Measurements from ENCODE around the gene WDR19.
"Not testable (repeated sequence)": the region's sequence is repeated elsewhere in the genome, so short reads cannot be mapped to it uniquely, and the experiment has no call there.

WDR19 gene

DNA sequence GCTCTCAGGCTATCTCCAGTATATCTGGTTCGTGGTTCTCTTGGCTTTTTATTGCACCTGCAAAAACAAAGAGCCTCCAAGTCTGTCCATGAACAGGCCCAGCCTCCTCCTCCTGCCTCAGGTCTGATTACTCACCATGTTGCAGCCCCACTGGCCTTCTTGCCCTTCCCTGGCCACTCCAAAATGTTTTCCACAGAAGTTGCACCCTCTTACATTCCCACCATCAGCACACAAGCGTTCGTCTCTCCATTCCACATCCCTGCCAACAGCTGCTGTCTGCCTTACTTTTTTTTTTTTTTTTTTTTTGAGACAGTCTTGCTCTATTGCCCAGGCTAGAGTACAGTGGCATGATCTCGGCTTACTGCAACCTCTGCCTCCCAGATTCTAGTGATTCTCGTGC lies 97.1 kb downstream of the WDR19 start:
- Histone ChIP-seq H3K4me3 (ENCODE audit: low read length) (no peak overlapping the region), H3K36me3 (ENCODE audit: control insufficient read depth, insufficient read depth, low read length) (no peaks in the 10 kb centered on the region), H3K4me1 (ENCODE audit: control insufficient read depth, insufficient read depth, low read length) (no peaks in the 10 kb centered on the region), H3K27me3 (ENCODE audit: control insufficient read depth, insufficient read depth, low read length) (no peaks in the 10 kb centered on the region), H3K9me3 (ENCODE audit: control insufficient read depth, low read length) (no peaks in the 10 kb centered on the region), H3K9ac (ENCODE audit: low read length) (no peak overlapping the region)

DNA sequence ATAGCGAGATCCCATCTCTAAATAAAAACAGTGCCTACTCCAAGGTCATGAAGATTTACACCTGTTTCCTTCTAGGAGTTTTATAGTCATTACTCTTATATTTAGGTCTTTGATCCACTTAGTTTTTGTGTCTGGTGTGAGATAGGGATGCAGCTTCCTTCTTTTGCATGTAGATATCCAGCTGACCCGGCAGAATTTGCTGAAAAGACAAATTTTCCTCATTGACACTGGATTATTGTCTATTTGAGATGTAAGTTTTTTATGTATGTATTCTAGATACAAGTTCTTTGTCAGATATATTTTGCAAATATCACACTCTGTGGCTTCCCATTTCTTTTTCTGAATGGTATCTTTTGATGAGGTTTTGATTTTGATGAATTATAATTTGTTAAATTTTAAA lies 98.4 kb downstream of the WDR19 start:
- H3K4me3 ChIP-seq (ENCODE audit: low read length): no peak overlapping the region
- H3K9me3 ChIP-seq (ENCODE audit: control insufficient read depth, low read length): no peaks in the 10 kb centered on the region
- H3K27me3 ChIP-seq (ENCODE audit: control insufficient read depth, insufficient read depth, low read length): no peaks in the 10 kb centered on the region
- no peaks in the 10 kb centered on the region for H3K36me3 ChIP-seq (ENCODE audit: control insufficient read depth, insufficient read depth, low read length)
- no peak overlapping the region for H3K9ac ChIP-seq (ENCODE audit: low read length)
- H3K4me1 ChIP-seq (ENCODE audit: control insufficient read depth, insufficient read depth, low read length): no peaks in the 10 kb centered on the region

DNA sequence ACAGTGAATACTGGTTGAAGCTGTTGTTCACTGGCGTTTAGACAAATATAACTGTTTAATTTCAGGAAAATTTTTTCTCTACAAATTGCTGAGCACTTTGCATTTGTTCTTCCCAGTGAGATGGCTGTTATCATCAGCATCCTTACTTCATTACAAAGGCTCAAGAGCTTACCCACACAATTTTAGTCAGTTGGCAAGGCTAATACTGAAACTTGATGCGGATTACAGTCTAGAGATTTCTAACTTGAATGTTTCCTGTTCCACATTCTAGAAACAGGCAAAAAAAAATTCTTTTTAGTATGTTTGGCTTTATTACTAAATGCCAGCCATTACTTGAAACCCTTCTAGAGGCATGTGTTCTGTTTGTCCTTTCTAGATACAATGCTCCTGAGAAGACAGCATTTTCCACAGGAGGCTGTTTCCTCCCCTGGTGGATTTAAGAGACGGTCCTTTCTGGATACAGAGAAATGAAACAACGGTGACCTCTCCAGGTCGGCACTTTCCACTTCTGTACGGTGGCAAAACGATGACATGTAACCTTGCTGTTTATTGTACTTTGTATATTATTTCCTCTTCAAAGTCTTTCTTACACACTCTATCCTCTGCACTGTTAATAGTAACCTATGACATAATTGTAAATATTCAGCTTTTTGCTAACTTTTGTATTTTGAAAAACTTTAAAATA lies 102.9 kb downstream of the WDR19 start:
- Histone ChIP-seq H3K27me3 (ENCODE audit: control insufficient read depth, insufficient read depth, low read length) (no peaks in the 10 kb centered on the region), H3K36me3 (ENCODE audit: control insufficient read depth, insufficient read depth, low read length) (peaks cover 8% of the 10 kb centered on the region), H3K9me3 (ENCODE audit: control insufficient read depth, low read length) (no peaks in the 10 kb centered on the region), H3K4me3 (ENCODE audit: low read length) (no peak overlapping the region), H3K4me1 (ENCODE audit: control insufficient read depth, insufficient read depth, low read length) (no peaks in the 10 kb centered on the region), H3K9ac (ENCODE audit: low read length) (no peak overlapping the region)

- Histone ChIP-seq H3K27me3 (ENCODE audit: control insufficient read depth, insufficient read depth, low read length) (no peaks in the 10 kb centered on the region), H3K9ac (ENCODE audit: low read length) (no peak overlapping the region), H3K4me3 (ENCODE audit: low read length) (no peak overlapping the region), H3K4me1 (ENCODE audit: control insufficient read depth, insufficient read depth, low read length) (no peaks in the 10 kb centered on the region), H3K36me3 (ENCODE audit: control insufficient read depth, insufficient read depth, low read length) (peaks cover 8% of the 10 kb centered on the region), H3K9me3 (ENCODE audit: control insufficient read depth, low read length) (no peaks in the 10 kb centered on the region)
These were observed 103.5 kb downstream of the WDR19 start for GRCh38 chr4:39285853-39286252.

- Histone ChIP-seq H3K9me3 (ENCODE audit: control insufficient read depth, low read length) (no peaks in the 10 kb centered on the region), H3K4me3 (ENCODE audit: low read length) (no peak overlapping the region), H3K36me3 (ENCODE audit: control insufficient read depth, insufficient read depth, low read length) (peaks cover 8% of the 10 kb centered on the region), H3K27me3 (ENCODE audit: control insufficient read depth, insufficient read depth, low read length) (no peaks in the 10 kb centered on the region), H3K9ac (ENCODE audit: low read length) (no peak overlapping the region), H3K4me1 (ENCODE audit: control insufficient read depth, insufficient read depth, low read length) (no peaks in the 10 kb centered on the region)
These were observed 103.9 kb downstream of the WDR19 start for GRCh38 chr4:39286263-39286662.

DNA sequence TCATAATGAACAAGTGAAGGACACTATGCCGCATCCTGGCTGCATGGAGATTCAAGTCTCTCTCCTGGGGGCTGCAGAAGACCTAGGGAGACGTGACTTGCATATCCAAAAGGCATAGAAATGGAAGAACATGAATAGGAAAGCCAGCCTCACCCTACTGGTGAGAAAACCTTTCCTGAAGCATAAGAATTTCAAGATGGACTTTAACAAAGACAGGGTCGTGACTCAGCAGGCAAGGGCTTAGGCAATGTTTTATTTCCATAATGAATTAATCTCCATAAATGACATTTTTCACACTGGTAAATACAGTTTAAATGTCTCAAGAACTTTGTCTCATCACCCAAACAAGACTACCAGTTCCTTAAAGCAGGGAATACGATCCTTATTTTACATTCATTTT lies 104.9 kb downstream of the WDR19 start:
- Histone ChIP-seq H3K27me3 (ENCODE audit: control insufficient read depth, insufficient read depth, low read length) (no peaks in the 10 kb centered on the region), H3K4me3 (ENCODE audit: low read length) (no peak overlapping the region), H3K4me1 (ENCODE audit: control insufficient read depth, insufficient read depth, low read length) (no peaks in the 10 kb centered on the region), H3K9ac (ENCODE audit: low read length) (no peak overlapping the region), H3K9me3 (ENCODE audit: control insufficient read depth, low read length) (no peaks in the 10 kb centered on the region), H3K36me3 (ENCODE audit: control insufficient read depth, insufficient read depth, low read length) (peaks cover 8% of the 10 kb centered on the region)

DNA sequence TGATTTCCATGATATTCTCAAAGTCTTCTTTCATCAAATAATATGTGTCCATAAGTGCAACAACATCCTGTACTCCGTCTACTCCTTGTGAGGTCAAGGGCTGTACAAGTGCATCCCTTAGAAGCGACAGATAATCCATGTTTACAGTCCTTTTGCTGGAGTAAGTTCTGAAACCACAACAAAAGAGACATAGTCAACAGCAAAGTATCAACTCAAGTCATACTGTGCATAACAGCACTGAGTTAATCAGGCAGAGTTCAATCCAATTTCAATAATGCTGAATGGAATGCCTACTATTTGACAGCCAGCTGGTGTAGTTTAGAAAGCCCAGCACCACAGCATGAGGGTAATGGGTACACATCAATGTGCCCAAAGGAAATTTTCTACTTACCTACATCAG lies 109.4 kb downstream of the WDR19 start:
- Histone ChIP-seq H3K4me1 (ENCODE audit: control insufficient read depth, insufficient read depth, low read length) (no peaks in the 10 kb centered on the region), H3K27me3 (ENCODE audit: control insufficient read depth, insufficient read depth, low read length) (no peaks in the 10 kb centered on the region), H3K9me3 (ENCODE audit: control insufficient read depth, low read length) (no peaks in the 10 kb centered on the region), H3K4me3 (ENCODE audit: low read length) (no peak overlapping the region), H3K36me3 (ENCODE audit: control insufficient read depth, insufficient read depth, low read length) (peaks cover 12% of the 10 kb centered on the region), H3K9ac (ENCODE audit: low read length) (no peak overlapping the region)

DNA sequence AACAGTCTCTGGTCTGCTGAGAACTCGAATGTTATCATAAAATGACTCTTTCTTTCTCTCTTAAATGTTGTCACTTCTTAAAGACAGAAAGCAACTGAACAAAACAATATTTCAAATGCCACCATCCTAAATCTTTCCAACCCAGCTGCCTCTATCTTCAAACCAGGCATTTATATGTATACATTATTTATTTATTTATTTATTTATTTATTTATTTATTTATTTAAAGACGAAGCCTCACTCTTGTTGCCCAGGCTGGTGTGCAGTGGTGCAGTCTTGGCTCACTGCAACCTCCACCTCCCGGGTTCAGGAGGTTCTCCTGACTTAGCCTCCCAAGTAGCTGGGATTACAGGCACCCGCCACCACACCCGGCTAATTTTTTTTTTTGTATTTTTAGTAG lies 110.1 kb downstream of the WDR19 start:
- not testable (repeated sequence) for H3K4me1 ChIP-seq (ENCODE audit: control insufficient read depth, insufficient read depth, low read length); H3K27me3 ChIP-seq (ENCODE audit: control insufficient read depth, insufficient read depth, low read length); H3K9ac ChIP-seq (ENCODE audit: low read length); H3K9me3 ChIP-seq (ENCODE audit: control insufficient read depth, low read length); H3K4me3 ChIP-seq (ENCODE audit: low read length)
- peaks cover 10% of the 10 kb centered on the region for H3K36me3 ChIP-seq (ENCODE audit: control insufficient read depth, insufficient read depth, low read length)

GRCh38 chr4:39295784-39296183 lies 113.5 kb downstream of the WDR19 start:
- Histone ChIP-seq H3K9ac (ENCODE audit: low read length) (no peak overlapping the region), H3K36me3 (ENCODE audit: control insufficient read depth, insufficient read depth, low read length) (peaks cover 4% of the 10 kb centered on the region), H3K4me3 (ENCODE audit: low read length) (no peak overlapping the region), H3K27me3 (ENCODE audit: control insufficient read depth, insufficient read depth, low read length) (no peaks in the 10 kb centered on the region), H3K9me3 (ENCODE audit: control insufficient read depth, low read length) (no peaks in the 10 kb centered on the region), H3K4me1 (ENCODE audit: control insufficient read depth, insufficient read depth, low read length) (no peaks in the 10 kb centered on the region)

- Histone ChIP-seq H3K9me3 (ENCODE audit: control insufficient read depth, low read length) (no peaks in the 10 kb centered on the region), H3K27me3 (ENCODE audit: control insufficient read depth, insufficient read depth, low read length) (no peaks in the 10 kb centered on the region), H3K4me3 (ENCODE audit: low read length) (no peak overlapping the region), H3K9ac (ENCODE audit: low read length) (no peak overlapping the region), H3K4me1 (ENCODE audit: control insufficient read depth, insufficient read depth, low read length) (no peaks in the 10 kb centered on the region), H3K36me3 (ENCODE audit: control insufficient read depth, insufficient read depth, low read length) (no peaks in the 10 kb centered on the region)
These were observed 120.6 kb downstream of the WDR19 start for GRCh38 chr4:39302901-39303300.

- Histone ChIP-seq H3K4me1 (ENCODE audit: control insufficient read depth, insufficient read depth, low read length) (no peaks in the 10 kb centered on the region), H3K36me3 (ENCODE audit: control insufficient read depth, insufficient read depth, low read length) (no peaks in the 10 kb centered on the region), H3K27me3 (ENCODE audit: control insufficient read depth, insufficient read depth, low read length) (no peaks in the 10 kb centered on the region), H3K9me3 (ENCODE audit: control insufficient read depth, low read length) (no peaks in the 10 kb centered on the region), H3K4me3 (ENCODE audit: low read length) (no peak overlapping the region), H3K9ac (ENCODE audit: low read length) (no peak overlapping the region)
These were observed 121.5 kb downstream of the WDR19 start for GRCh38 chr4:39303871-39304270.

GRCh38 chr4:39304651-39305050 lies 122.3 kb downstream of the WDR19 start:
- H3K36me3 ChIP-seq (ENCODE audit: control insufficient read depth, insufficient read depth, low read length): no peaks in the 10 kb centered on the region
- H3K9me3 ChIP-seq (ENCODE audit: control insufficient read depth, low read length): no peaks in the 10 kb centered on the region
- no peaks in the 10 kb centered on the region for H3K4me1 ChIP-seq (ENCODE audit: control insufficient read depth, insufficient read depth, low read length)
- no peaks in the 10 kb centered on the region for H3K27me3 ChIP-seq (ENCODE audit: control insufficient read depth, insufficient read depth, low read length)
- H3K9ac ChIP-seq (ENCODE audit: low read length): no peak overlapping the region
- no peak overlapping the region for H3K4me3 ChIP-seq (ENCODE audit: low read length)

All from mucosa of stomach (tissue), 1 donor.